HG02571 (cell line): ENCODE measurements around the gene ADGRL1.

Experiments
- ATAC-seq: cut with Tn5 transposase; IDR thresholded peaks from one replicate; pipeline ENCODE4 v1.9.1; 2021; ENCODE audit warnings: mild to moderate bottlenecking, moderate library complexity; ENCODE audit not compliant: unreplicated experiment

Gene ADGRL1

GRCh38 chr19:14142262-14143190 lies 63.4 kb downstream of the ADGRL1 start:
- no peak for ATAC-seq

- no peak for ATAC-seq
Measured at GRCh38 chr19:14141041-14141440, 64.9 kb downstream of the ADGRL1 start.

GRCh38 chr19:14139944-14140343 lies 66.0 kb downstream of the ADGRL1 start:
- ATAC-seq, result no peak

GRCh38 chr19:14138576-14139265 lies 67.2 kb downstream of the ADGRL1 start:
- ATAC-seq, result no peak

- peak; percentile 78 for ATAC-seq
Measured at GRCh38 chr19:14136509-14137281, 69.3 kb downstream of the ADGRL1 start, which contains the start of gene ASF1B. Gene ASF1B, minus strand, starts transcription at chr19:14136589. Its CDS starts 133 bp downstream, at chr19:14136456.

GRCh38 chr19:14135985-14136508 lies 69.9 kb downstream of the ADGRL1 start:
- ATAC-seq, result no peak

GRCh38 chr19:14135355-14135754 lies 70.6 kb downstream of the ADGRL1 start:
- no peak for ATAC-seq

GRCh38 chr19:14127929-14128509 lies 78.0 kb downstream of the ADGRL1 start:
- ATAC-seq, result no peak

- no peak for ATAC-seq
Measured at GRCh38 chr19:14127176-14127575, 78.8 kb downstream of the ADGRL1 start.

GRCh38 chr19:14122924-14123323 lies 83.0 kb downstream of the ADGRL1 start:
- no peak for ATAC-seq

- no peak for ATAC-seq
Measured at GRCh38 chr19:14120497-14120780, 85.5 kb downstream of the ADGRL1 start.

- no peak for ATAC-seq
Measured at GRCh38 chr19:14119644-14120496, 86.1 kb downstream of the ADGRL1 start.

- no peak for ATAC-seq
Measured at GRCh38 chr19:14119146-14119545, 86.8 kb downstream of the ADGRL1 start.

GRCh38 chr19:14118165-14119051 lies 87.6 kb downstream of the ADGRL1 start:
- peak; percentile 28 for ATAC-seq

GRCh38 chr19:14117668-14118164 lies 88.3 kb downstream of the ADGRL1 start, which contains the start of gene PRKACA:
Gene PRKACA, minus strand, starts transcription at chr19:14117762. Its CDS starts 215 bp downstream, at chr19:14117547.
- peak; percentile 90 for ATAC-seq

GRCh38 chr19:14116918-14117578 lies 88.9 kb downstream of the ADGRL1 start:
- ATAC-seq, result peak; percentile 4

GRCh38 chr19:14116525-14116917 lies 89.4 kb downstream of the ADGRL1 start:
- ATAC-seq, result no peak

GRCh38 chr19:14115756-14116155 lies 90.2 kb downstream of the ADGRL1 start:
- no peak for ATAC-seq
